HG03460 (cell line): ENCODE measurements around the gene SLIT3.

Experiments used
- ATAC-seq: cut with Tn5 transposase; IDR thresholded peaks from one replicate; pipeline ENCODE4 v1.9.1; 2021; ENCODE audit not compliant: unreplicated experiment

Gene SLIT3

DNA sequence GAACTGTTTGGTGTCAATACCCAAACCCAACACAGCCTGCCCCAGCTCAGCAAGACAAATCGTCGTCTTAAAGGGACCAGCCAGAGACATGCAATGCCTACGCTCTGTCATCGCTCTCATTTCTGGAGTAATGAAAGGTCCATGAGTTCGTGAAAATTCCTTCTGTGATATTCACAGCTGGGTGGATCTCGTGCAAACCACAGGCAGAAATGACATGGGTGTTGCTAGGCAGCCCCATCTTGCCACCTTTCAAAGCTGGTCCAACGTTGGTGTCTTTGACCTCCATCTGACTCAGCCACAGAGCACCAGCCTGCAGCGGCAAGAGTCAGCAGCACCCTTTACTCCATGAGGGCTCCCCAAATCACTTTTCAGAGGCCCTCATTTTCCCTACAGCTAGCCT, 215.3 kb downstream of the SLIT3 start:
- ATAC-seq: no peak

DNA sequence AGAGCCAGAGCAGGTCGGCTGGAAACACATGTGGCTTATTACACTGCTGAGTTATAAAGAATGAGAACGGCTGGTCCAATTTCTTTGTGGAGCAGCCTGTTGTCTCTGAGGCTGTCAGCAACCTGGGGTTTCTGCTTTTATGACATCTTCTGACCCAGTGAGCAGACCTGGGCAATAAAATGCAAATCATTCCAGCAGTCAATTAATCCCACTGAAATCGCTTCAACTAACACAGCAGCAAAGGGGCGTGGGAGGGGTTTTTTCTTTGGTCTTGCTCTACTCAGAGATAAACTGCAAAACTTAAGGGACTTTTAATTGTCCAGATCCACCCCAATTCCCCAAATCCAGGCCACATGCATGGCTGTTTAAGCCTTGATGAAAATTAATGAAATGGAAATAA, 215.7 kb downstream of the SLIT3 start:
- no peak for ATAC-seq

DNA sequence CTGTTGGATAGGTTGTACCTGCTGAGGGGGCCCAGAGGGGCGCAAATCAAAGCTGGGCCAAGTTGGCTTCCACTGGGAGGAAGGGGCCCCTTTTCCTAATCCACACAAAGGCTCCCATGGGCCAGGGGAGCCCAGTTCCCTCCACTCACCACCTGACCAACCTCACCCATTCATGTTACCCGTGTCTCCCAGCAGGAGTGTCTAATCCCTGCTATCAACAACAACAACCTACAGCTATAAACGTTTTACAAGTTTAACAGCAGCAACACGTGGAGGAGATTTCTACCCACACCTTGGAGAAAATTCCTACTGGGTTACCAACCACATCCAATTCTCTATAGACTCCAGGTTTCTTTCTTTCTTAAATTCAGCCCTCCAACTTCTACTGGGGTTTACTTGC, 216.2 kb downstream of the SLIT3 start:
- ATAC-seq: no peak

DNA sequence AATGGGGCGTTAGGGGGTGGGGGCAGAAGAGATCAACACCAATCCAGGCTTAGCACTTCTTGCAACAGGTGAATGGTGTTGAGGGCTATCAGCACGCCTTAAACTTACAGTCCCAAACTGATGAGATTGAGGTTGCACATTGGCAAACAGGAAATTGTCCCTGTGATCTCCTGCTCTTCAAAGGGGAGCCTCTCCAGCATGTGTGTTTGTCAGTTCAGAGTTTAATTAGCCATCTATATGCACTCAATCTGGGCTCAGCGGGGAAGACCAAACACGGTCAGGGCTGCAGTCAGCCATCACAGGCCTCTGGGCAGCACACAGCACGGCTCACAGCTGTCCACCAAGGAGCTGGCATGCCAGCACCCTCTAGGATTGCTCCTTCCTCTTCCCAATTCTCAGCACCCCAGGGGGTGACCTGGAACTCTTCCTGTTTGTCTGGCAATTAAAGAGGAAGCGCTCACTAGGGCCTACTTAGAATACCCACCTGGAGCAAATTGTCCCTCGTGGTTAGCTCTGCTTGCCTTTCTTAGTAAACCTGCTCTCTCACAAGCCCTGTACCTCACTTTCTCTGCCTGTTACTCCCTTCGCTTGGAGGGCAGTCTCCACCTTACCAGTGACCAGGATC, 217.4 kb downstream of the SLIT3 start:
- ATAC-seq: no peak

DNA sequence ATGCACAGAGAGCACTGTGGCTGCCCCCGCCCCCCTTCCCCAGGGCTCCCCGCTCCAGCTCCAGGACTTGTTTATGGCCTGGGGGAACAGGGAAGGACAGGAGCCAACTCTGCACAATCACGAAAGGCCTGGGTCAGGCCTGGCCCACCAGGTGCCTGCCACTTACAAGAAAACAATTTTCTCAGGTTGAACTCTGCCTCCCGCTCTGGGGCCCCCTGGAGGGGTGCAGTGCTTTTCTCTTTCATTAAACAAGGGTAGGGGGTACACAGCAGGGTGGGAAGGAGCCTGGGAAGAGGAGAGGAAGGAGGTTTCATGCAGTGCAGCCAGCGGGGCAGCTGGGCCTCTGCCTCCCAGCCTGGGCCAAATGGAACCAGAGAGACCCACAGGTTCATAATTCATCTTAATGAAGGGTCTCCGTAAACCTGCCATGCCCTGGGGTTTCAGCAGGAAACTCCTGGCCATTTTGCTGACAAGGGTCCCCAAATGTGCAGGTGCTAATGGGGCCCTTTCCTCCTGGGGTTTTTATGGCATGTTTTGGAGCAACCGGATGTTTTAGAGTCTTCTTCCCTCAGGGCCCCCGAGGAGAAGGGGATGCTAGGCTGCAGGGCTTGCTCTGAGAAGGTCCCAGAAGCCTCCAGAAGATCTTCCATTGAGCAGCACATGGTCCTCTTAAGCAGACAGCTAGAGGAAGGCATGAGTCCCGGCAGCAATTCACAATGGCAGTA, 219.8 kb downstream of the SLIT3 start:
- ATAC-seq: no peak

DNA sequence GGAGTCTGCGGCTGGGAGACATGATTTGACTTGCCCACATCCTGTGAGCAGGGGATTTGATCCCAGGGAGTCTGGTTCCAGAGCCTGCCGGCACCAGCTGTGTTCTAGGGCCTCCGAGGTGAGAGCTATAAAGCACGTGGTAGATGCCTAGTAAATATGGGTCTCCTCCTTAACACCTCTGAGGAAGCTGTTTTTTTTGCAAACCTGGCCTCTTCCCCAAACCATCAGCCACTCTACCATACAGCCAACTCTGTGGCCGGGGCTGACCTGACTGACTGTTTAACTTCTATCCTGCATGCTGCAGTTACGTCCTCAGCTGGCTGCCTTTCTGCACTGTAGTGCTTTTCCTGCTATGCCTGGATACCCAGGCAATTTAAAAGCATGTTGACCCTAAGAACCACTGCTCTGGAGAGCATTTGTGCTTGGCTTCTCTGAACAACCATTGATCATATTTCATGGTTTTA, 220.5 kb downstream of the SLIT3 start:
- ATAC-seq: no peak

DNA sequence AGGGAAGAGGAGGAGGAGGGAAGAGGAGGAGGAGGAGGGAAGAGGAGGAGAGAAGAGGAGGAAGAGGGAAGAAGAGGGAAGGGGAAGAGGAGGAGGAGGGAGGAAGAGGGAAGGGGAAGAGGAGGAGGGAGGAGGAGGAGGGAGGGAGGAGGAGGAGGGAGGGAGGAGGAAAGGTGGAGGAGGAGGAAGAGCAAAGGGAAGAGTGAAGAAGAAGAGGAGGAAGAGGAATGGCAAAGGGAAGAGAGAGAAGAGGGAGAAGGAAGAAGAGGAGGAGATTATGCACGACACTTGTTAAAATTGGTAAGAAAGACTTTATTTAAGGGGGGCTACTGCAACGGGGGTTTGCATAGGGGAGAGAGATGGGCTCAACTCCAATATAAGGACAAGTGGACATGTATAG, 221.2 kb downstream of the SLIT3 start:
- ATAC-seq: no peak

DNA sequence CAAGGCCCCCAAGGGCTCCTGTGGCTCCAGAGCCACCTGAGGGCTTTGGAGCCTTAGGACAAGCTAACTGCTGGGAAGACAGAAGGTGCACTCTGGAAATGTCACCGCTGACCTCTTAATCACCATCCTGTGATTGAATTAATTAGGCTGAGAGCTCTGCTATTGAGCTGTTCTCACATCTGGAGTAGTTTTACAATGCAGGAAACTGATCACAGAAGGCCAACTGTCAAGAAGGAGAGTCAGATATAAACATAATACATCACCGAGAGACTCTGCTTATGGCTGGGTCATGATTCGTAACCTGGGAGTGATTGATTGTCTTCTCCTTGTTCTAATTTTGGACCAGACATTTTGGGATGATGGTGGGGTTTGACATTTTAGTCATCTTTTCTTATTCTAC, 226.1 kb downstream of the SLIT3 start:
- no peak for ATAC-seq

DNA sequence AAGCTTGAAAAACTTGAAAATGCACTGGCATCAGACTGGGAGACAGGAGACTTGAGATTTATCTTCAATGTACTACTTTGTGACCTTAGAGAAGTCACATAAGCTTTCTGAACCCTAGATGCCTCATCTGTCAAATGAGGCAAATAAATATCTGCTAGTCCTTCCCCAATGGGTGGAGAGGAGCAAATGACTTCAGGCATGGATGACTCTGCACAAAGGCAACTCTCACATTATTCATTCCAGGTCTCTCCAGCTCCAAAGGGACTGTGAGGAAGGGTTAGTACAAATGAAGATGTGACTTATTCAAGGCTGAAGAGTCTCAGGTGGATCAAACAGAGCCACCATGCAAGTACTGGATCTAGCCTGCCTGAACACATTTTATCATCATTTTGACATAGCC, 228.7 kb downstream of the SLIT3 start:
- ATAC-seq: no peak

DNA sequence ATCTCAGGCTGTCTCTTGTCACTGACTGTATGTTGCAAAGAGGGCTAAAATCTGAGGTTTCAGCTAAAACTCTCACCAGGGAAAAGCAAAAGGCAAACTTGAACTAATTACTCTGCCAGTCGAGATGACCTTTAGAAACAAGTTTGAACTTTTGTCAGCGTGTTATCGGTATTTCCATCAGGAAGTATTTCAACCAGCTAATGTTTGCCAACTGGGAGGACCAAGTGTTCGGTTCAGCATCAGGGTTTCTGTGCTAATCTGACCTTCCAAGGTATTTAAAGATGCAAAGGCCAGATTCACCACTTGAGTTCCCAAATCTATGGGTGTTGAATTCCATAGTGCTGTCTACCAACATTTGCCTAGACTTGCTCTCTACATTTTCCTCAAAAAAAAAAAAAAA, 230.5 kb downstream of the SLIT3 start:
- no peak for ATAC-seq

DNA sequence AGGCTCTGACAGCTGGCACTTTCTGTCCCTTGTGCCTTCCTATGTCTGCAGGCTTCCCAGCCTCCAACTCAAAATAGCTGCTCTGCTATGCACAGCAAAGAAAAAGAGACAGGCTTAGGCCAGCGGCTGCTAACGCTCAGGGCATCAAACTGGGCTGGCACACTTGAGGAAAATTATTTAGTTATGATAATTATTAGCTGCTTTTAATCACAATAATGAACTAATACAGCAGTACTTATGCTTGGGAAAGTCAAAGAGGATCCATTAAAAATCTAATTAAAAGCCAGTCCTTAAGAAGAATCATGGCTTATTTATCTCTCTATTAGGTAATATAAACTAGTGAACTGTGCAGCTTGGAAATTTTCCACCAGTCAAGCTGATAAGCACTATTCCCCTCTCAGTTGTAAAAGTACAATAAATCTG, 233.2 kb downstream of the SLIT3 start:
- ATAC-seq: no peak

DNA sequence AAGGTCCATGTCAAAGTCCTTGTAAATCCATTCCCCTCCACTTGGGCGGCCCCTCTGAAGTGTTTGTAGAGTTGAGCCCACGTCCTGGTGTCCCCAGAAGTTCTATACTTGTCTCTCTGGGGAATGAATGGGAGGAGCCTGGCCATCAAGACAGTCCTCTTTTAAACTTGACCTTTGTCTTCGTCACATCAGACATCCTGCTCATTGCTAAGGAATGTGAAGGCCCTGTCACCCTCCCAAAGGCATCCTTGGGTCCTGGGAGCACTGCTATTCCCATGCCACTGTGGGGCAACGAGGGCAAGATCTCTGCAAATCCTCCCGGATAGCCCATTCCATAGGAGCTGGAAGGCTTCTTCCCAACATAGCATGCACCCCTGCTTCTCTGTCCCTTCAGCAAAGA, 235.5 kb downstream of the SLIT3 start:
- no peak for ATAC-seq

DNA sequence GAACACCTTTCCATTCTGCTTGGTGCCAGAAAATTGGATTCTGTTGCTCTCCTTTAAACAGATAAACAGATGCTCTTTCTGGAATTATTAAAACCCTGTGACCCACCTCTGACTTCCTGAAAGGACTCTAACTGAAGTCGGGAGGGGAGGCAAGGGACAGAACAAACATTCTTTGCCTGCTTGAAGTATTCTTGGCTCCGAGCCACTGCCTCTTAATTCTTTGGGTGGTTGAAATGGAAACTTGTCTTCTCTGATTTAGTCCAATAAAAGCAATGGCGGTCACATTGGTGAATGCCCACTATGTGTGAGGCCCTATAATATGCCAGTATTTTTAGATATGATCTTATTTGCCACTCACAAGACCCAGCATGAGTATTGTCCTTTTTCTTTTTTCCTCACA, 236.8 kb downstream of the SLIT3 start:
- no peak for ATAC-seq

DNA sequence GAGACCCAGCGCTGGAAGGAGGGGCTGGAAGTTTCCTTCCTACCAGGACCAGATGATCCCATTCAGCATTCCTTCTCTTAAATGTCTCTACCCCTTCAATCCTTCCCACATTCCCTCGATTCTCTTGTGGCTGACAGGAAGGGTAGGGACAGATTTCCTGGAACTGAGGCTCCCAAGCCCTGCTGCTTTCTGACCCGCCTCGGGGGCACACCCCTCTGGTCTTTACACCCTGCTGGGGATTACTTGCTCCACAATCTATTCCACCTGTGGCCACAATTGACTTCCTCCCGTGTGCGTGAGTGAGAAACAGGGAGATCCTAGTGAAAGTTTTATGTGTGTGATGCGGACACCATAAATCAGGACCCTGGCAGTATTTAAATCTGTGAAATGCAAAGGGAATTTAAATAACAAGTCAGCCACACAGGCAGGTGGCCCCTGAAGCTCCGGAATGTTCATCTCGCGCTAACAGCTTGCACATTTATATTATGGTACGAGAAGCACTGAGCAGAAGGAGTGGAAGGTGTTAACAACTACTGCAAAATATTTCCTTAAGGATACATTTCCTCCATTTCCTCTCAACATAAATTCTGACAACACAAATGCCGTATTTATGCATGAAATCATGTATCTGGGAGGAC, 237.5 kb downstream of the SLIT3 start:
- ATAC-seq: no peak

DNA sequence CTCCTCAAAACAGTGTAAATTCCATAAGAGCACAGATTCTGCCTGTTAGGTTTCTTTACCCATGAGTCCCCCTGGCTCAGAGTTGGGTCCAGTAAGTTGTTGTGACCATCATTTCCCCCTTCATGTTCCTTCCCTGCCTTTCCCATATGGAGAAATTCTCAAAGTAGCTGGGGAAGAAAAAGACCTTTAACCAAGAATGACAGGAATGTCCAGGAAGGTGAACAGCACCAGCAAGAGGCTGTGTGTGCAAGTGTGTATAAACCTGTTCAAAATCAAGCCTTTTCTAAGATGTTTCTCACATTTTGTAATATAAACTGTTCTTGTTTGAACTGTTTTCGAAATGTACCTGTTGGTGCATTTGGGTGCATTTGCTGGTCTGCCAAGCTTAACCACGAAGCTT, 238.2 kb downstream of the SLIT3 start:
- ATAC-seq: no peak

DNA sequence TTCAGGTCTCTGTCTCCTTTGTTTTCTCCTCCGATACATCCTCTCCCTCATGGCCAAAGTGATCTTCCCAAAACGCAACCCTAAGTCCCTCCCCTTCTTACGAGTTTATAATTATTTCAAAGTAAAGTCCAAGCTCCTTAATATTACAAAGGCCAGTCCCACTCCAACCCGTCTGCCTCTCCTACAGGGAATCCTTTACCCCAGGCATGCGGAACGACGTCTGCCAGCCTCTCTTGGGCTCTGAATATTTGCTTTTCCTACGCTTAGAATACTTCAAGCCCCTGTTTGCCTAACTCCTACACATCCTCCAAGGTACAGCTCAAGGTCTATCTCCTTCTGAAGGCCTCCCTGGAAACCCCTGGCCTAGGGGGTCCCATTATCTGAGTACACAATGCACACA, 246.4 kb downstream of the SLIT3 start:
- no peak for ATAC-seq

DNA sequence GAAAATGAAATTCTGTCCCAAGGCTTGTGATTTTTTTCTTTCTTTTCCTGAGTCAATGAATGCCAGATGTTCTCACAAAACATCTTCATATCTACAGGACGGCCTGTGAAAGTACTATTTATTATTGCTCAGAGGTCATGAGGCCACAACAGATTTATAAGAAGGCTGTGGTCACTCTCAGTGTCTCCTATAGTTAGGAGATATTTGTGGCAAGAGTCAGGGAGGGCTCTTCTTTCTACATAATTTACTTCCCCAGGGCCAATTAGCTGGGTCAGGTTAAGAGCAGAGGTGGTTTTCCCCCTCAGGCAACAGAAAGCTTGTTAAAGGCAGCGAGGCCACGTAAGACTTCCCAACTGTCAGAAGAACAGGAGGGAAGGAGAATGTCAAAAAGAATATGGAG, 248.7 kb downstream of the SLIT3 start:
- no peak for ATAC-seq

DNA sequence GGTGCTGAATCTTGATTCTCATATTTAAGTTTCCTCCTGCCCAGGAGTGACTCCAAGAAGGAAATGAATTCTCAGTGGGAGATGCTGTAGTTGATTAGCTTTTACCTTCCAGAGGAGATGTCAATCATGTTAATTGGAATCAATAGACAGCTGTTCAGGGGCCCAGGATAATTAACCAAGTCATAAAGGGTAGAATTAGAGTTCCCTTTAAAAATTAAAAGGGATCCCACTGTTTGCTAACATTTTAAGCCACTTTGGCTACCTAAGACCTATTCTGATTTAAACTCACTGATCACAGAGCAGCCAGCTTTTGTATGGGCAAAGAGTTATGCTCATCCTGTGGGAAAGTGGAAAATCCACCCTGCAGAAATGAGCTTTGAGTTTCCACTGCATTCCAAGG, 249.6 kb downstream of the SLIT3 start:
- ATAC-seq: no peak

DNA sequence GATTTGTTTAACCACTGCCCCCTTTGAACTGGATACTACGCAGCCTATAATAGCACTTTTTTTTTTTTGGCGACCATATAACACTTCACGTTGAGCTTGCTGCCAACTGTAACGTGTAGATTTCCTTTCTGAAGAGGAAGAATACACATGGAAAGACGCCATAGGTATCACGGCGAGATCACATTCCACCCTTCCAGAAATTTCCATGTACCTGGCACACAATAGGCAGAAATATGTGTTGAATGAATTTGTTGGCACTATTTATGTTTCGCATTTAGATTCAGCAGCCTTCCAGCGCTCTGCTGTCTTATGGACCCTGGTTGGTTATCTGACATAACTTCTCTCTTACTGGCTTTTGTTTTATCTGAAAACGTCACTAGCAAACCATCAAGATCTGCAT, 250.3 kb downstream of the SLIT3 start:
- ATAC-seq: no peak

DNA sequence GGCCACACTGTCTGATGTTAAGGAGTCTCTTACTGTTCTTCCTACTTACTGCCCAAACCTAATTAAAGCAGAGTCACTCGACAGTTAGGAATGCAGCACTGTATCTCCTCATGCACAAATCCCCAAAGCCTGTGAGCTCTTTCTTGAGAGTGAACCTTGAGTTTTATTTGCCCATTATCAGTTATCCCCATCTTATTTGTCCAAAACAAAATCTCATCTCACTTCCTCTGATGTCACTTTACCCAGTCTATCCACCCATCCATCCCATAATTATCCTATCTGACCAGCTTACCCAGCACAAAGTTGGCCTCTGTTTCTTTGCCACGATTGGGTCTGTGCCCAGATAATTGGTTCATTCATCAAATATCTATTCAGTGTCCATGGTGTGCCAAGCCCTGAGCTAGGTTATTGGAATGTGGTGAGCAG, 250.8 kb downstream of the SLIT3 start:
- no peak for ATAC-seq

DNA sequence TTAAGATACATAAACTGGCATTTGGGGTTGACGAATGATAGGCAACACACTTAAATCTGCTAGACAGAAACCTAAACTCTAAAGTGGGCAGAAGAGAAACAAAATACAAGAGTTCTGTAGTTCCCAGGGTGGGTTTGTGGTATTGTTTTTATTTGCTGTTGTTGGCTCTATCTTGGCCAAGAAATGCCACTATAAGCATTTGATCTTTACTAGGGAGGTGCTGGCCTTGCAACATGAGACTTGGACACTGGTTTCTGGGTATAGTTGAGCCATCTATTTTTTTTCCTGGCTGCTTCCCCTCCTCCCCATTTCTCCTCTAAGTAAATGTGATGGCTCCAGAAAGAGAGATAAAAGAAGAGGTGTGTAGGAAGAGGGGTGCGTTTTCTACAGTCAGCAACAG, 251.2 kb downstream of the SLIT3 start:
- no peak for ATAC-seq
